ENCODE measurements around the gene SOST. TPM values are rescaled to one million over a fixed set of nuclear protein-coding genes. Genes with fewer than 3 reads are reported as not detected.

SOST gene
- total RNA-seq, 1 donor from 2014 or later, result not detected

DNA sequence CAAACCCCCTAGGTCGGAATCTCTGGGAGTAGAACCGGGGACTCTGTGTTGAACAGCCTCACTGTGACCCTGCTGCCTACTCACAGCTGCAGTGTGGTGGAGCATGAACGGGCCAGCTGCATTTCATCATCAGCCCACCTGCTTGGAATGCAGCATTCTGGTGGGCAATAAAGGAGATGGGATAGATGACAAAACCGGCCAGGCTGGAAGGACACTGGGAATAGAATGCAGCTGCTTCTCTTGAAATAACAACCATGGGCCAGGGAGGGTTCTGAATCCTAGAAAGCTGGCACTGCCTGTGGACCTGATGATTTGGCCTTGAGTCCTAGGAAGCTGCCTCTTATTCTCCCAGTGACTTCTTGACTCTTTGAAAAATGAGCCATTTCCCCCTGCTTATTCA, 45.2 kb upstream of the SOST start:
- Histone ChIP-seq H3K4me2 (ENCODE audit: low read length) (peak overlapping the region; percentile 0), H3K27me3 (ENCODE audit: insufficient read depth, low read length) (no peaks in the 10 kb centered on the region), H3K9me3 (ENCODE audit: insufficient read depth, low read depth, low read length) (no peaks in the 10 kb centered on the region), H3K4me3 (ENCODE audit: insufficient read depth, low read depth, low read length) (no peak overlapping the region), H3K27ac (ENCODE audit: low read depth, low read length) (no peak overlapping the region), H3K9ac (ENCODE audit: low read length) (no peak overlapping the region), H2AFZ (ENCODE audit: low read depth, low read length) (no peak overlapping the region), H3K36me3 (ENCODE audit: insufficient read depth, low read length) (peaks cover 4% of the 10 kb centered on the region), H4K20me1 (ENCODE audit: insufficient read depth, low read length) (no peaks in the 10 kb centered on the region), H3K4me1 (ENCODE audit: insufficient read depth, low read length) (peaks cover 4% of the 10 kb centered on the region), H3K79me2 (ENCODE audit: insufficient read depth, low read length) (no peaks in the 10 kb centered on the region)
- H3K27me3 Mint-ChIP-seq (ENCODE audit: low read depth, unreplicated experiment), result no peaks in the 10 kb centered on the region
- FAIRE-seq (no peak), DNase-seq (ENCODE audit: low read depth) (peak; percentile 21)
- peaks cover 3% of the 10 kb centered on the region for H3K9me3 Mint-ChIP-seq (ENCODE audit: unreplicated experiment)
- H3K36me3 Mint-ChIP-seq (ENCODE audit: low read depth, unreplicated experiment), result peaks cover 8% of the 10 kb centered on the region
- no peak overlapping the region for H3K27ac Mint-ChIP-seq (ENCODE audit: unreplicated experiment)
- no peak overlapping the region for H3K4me3 Mint-ChIP-seq (ENCODE audit: unreplicated experiment)
- peaks cover 6% of the 10 kb centered on the region for H3K4me1 Mint-ChIP-seq (ENCODE audit: low read depth, unreplicated experiment)
- TF ChIP-seq EZH2 (IDR thresholded peaks at IDR 0.05; ENCODE audit: insufficient read depth, low read length), result no peak
- TF ChIP-seq, protein P1, sequence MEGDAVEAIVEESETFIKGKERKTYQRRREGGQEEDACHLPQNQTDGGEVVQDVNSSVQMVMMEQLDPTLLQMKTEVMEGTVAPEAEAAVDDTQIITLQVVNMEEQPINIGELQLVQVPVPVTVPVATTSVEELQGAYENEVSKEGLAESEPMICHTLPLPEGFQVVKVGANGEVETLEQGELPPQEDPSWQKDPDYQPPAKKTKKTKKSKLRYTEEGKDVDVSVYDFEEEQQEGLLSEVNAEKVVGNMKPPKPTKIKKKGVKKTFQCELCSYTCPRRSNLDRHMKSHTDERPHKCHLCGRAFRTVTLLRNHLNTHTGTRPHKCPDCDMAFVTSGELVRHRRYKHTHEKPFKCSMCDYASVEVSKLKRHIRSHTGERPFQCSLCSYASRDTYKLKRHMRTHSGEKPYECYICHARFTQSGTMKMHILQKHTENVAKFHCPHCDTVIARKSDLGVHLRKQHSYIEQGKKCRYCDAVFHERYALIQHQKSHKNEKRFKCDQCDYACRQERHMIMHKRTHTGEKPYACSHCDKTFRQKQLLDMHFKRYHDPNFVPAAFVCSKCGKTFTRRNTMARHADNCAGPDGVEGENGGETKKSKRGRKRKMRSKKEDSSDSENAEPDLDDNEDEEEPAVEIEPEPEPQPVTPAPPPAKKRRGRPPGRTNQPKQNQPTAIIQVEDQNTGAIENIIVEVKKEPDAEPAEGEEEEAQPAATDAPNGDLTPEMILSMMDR (IDR thresholded peaks at IDR 0.05; ENCODE audit: insufficient read depth, low read depth, low read length), result no peak

DNA sequence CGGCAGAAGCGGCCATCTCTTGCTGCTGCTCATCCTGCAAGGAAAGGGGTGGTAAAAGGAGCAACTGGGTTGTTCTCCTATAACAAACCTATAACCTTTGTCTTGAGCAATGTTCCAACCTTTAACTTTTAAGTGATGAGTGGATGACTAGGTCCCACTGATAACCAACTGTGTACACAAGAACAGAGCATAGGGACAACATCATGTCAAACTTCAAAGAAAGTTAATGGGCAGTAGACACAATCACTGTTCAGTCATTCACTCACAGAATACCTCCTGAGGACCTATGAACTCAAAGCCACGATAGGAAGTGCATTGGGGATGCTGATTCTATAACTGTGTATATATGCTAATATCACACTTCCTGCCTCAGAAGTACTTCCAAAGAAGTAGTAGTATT, 43.3 kb upstream of the SOST start:
- Histone ChIP-seq H2AFZ (ENCODE audit: low read depth, low read length) (no peak overlapping the region), H3K4me3 (ENCODE audit: insufficient read depth, low read depth, low read length) (no peak overlapping the region), H4K20me1 (ENCODE audit: insufficient read depth, low read length) (no peaks in the 10 kb centered on the region), H3K27ac (ENCODE audit: low read depth, low read length) (no peak overlapping the region), H3K4me1 (ENCODE audit: insufficient read depth, low read length) (peaks cover 4% of the 10 kb centered on the region), H3K4me2 (ENCODE audit: low read length) (no peak overlapping the region), H3K9me3 (ENCODE audit: insufficient read depth, low read depth, low read length) (no peaks in the 10 kb centered on the region), H3K79me2 (ENCODE audit: insufficient read depth, low read length) (no peaks in the 10 kb centered on the region), H3K27me3 (ENCODE audit: insufficient read depth, low read length) (no peaks in the 10 kb centered on the region), H3K36me3 (ENCODE audit: insufficient read depth, low read length) (peaks cover 4% of the 10 kb centered on the region), H3K9ac (ENCODE audit: low read length) (no peak overlapping the region)
- peak; percentile 62 for FAIRE-seq
- Mint-ChIP-seq H3K4me1 (ENCODE audit: low read depth, unreplicated experiment) (peaks cover 2% of the 10 kb centered on the region), H3K9me3 (ENCODE audit: unreplicated experiment) (peaks cover 10% of the 10 kb centered on the region), H3K36me3 (ENCODE audit: low read depth, unreplicated experiment) (peaks cover 6% of the 10 kb centered on the region), H3K4me3 (ENCODE audit: unreplicated experiment) (no peak overlapping the region), H3K27ac (ENCODE audit: unreplicated experiment) (no peak overlapping the region), H3K27me3 (ENCODE audit: low read depth, unreplicated experiment) (no peaks in the 10 kb centered on the region)
- no peak for DNase-seq (ENCODE audit: low read depth)
- no peak for TF ChIP-seq EZH2 (IDR thresholded peaks at IDR 0.05; ENCODE audit: insufficient read depth, low read length)
- TF ChIP-seq, protein P1 (IDR thresholded peaks at IDR 0.05; ENCODE audit: insufficient read depth, low read depth, low read length), result no peak

DNA sequence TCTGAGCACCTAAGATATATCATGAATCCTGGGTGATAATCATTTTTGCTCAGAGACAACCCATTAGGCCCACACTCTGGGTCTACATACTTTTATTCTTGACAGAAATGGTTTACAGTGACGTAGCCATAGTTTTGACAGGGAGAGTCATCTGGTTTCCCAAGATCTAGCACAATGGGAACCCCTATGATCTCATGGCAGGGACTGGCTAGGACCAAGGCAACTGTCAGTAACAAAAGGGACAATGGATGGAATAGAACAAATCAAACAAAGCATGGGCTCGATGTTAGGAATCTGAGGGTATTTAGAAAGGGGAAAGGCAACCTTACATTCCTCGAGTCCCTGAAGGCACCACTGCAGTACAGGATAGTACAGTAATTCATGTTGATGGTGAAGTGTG, 42.1 kb upstream of the SOST start:
- no peak overlapping the region for H3K4me3 ChIP-seq (ENCODE audit: insufficient read depth, low read depth, low read length)
- H3K4me3 Mint-ChIP-seq (ENCODE audit: unreplicated experiment), result no peak overlapping the region
- H3K36me3 ChIP-seq (ENCODE audit: insufficient read depth, low read length), result peaks cover 4% of the 10 kb centered on the region
- TF ChIP-seq EZH2 (IDR thresholded peaks at IDR 0.05; ENCODE audit: insufficient read depth, low read length), result no peak
- TF ChIP-seq, protein P1 (IDR thresholded peaks at IDR 0.05; ENCODE audit: insufficient read depth, low read depth, low read length), result no peak
- DNase-seq (ENCODE audit: low read depth) (no peak), FAIRE-seq (no peak)
- H3K9me3 Mint-ChIP-seq (ENCODE audit: unreplicated experiment), result peaks cover 15% of the 10 kb centered on the region
- no peaks in the 10 kb centered on the region for H4K20me1 ChIP-seq (ENCODE audit: insufficient read depth, low read length)
- H3K4me1 ChIP-seq (ENCODE audit: insufficient read depth, low read length), result peaks cover 4% of the 10 kb centered on the region
- no peaks in the 10 kb centered on the region for H3K79me2 ChIP-seq (ENCODE audit: insufficient read depth, low read length)
- H3K27ac Mint-ChIP-seq (ENCODE audit: unreplicated experiment), result no peak overlapping the region
- no peak overlapping the region for H3K4me2 ChIP-seq (ENCODE audit: low read length)
- peaks cover 2% of the 10 kb centered on the region for H3K4me1 Mint-ChIP-seq (ENCODE audit: low read depth, unreplicated experiment)
- H3K9me3 ChIP-seq (ENCODE audit: insufficient read depth, low read depth, low read length), result no peaks in the 10 kb centered on the region
- H3K36me3 Mint-ChIP-seq (ENCODE audit: low read depth, unreplicated experiment), result peaks cover 6% of the 10 kb centered on the region
- no peak overlapping the region for H2AFZ ChIP-seq (ENCODE audit: low read depth, low read length)
- H3K27ac ChIP-seq (ENCODE audit: low read depth, low read length), result no peak overlapping the region
- H3K27me3 ChIP-seq (ENCODE audit: insufficient read depth, low read length), result no peaks in the 10 kb centered on the region
- H3K27me3 Mint-ChIP-seq (ENCODE audit: low read depth, unreplicated experiment), result peaks cover 4% of the 10 kb centered on the region
- no peak overlapping the region for H3K9ac ChIP-seq (ENCODE audit: low read length)
